ENCODE data around the gene DOC2A.

The DOC2A gene

DNA sequence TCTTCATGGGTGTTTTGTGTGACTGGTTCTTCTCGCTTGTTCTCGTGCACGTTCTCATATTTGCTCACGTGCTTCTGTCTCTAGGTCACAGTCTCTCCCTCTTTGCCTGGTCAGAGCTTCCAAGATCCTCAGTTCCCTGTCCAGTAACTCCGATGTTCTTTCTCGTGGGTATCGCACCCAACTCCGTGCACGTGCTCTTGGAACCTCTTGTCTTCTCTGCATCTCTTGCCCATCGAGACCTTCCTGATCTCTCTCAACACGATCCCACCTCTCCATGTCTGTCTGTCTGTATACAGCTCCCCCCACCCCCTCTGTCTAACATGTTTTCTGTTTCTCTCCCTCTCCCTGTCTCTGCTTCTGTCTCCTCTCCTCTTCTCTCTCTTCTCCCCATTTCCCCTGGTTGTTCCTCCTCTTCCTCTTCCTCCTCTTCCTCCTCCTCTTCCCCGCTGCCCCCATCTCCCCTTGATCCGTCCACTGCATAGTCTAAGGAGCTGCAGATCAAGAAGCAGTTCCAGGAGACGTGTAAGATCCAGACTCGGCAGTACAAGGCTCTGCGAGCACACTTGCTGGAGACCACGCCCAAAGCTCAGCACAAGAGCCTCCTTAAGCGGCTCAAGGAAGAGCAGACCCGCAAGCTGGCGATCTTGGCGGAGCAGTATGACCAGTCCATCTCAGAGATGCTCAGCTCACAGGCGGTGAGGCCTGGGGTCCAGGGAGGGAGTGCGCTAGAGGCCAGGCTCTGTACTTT lies 21.5 kb downstream of the DOC2A start:
- DNase-seq (ENCODE audit: low read depth in 2 of 2), result no peak

DNA sequence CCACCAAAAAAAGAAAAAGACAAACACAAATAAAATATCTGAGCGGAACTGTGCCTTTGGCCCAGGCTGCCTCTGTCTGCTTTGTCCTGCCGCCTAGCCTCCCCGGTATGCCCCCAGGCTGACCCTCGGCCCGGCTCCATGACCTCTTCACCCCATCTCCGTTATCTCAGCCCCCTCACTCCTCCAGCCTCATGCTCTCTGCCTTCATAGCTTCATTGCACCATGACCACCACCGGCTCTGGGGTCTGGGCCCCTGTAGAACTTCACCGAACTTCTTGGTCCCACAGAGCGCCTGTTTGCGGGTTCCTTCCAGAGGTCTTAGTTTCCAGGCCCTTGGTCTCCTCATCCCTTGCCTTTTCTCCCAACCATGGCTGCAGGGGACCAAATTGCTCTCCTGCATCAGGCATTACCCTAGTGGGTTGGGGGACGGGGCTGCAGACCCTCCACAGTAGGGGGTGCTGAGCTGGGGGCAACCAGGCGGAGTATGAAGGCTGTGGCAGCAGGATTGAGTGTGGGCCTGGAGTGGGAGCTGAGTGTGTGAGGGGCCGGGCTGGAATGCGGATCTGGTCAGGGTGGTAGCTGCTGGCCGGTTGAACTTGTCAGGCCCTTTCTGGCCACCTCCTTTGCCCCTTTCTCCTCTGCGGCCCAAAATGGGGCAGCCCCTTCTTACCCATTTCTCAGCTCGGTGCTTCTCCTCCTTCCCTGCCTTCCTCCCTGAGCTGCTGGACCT lies 22.3 kb downstream of the DOC2A start:
- no peak for DNase-seq (ENCODE audit: low read depth in 2 of 2)

DNA sequence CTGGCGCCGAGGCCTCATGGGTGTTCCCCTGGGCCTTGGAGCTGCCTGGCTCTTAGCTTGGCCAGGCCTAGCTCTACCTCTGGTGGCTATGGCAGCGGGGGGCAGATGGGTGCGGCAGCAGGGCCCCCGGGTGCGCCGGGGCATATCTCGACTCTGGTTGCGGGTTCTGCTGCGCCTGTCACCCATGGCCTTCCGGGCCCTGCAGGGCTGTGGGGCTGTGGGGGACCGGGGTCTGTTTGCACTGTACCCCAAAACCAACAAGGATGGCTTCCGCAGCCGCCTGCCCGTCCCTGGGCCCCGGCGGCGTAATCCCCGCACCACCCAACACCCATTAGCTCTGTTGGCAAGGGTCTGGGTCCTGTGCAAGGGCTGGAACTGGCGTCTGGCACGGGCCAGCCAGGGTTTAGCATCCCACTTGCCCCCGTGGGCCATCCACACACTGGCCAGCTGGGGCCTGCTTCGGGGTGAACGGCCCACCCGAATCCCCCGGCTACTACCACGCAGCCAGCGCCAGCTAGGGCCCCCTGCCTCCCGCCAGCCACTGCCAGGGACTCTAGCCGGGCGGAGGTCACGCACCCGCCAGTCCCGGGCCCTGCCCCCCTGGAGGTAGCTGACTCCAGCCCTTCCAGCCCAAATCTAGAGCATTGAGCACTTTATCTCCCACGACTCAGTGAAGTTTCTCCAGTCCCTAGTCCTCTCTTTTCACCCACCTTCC lies 23.3 kb downstream of the DOC2A start:
- no peak for DNase-seq (ENCODE audit: low read depth in 2 of 2)

DNA sequence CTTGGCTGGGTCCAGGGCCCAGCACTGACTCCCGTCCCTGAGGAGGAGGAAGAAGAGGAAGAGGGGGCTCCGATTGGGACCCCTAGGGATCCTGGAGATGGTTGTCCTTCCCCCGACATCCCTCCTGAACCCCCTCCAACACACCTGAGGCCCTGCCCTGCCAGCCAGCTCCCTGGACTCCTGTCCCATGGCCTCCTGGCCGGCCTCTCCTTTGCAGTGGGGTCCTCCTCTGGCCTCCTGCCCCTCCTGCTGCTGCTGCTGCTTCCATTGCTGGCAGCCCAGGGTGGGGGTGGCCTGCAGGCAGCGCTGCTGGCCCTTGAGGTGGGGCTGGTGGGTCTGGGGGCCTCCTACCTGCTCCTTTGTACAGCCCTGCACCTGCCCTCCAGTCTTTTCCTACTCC lies 23.9 kb downstream of the DOC2A start:
- no peak for DNase-seq (ENCODE audit: low read depth in 2 of 2)

DNA sequence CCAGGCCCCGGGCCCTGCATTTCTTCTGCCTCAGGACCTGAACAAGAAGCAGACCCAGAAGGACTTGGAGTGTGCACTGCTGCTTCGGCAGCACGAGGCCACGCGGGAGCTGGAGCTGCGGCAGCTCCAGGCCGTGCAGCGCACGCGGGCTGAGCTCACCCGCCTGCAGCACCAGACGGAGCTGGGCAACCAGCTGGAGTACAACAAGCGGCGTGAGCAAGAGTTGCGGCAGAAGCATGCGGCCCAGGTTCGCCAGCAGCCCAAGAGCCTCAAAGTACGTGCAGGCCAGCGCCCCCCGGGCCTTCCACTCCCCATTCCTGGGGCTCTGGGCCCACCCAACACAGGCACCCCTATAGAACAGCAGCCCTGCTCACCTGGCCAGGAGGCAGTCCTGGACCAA lies 24.6 kb downstream of the DOC2A start:
- no peak for DNase-seq (ENCODE audit: low read depth in 2 of 2)

DNA sequence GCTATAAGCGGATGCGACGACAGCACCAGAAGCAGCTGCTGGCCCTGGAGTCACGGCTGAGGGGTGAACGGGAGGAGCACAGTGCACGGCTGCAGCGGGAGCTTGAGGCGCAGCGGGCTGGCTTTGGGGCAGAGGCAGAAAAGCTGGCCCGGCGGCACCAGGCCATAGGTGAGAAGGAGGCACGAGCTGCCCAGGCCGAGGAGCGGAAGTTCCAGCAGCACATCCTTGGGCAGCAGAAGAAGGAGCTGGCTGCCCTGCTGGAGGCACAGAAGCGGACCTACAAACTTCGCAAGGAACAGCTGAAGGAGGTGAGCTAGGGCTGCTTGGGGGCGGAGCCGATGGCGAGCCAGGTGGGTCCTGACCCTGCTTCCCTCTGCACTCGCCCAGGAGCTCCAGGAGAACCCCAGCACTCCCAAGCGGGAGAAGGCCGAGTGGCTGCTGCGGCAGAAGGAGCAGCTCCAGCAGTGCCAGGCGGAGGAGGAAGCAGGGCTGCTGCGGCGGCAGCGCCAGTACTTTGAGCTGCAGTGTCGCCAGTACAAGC lies 25.5 kb downstream of the DOC2A start:
- no peak for DNase-seq (ENCODE audit: low read depth in 2 of 2)

DNA sequence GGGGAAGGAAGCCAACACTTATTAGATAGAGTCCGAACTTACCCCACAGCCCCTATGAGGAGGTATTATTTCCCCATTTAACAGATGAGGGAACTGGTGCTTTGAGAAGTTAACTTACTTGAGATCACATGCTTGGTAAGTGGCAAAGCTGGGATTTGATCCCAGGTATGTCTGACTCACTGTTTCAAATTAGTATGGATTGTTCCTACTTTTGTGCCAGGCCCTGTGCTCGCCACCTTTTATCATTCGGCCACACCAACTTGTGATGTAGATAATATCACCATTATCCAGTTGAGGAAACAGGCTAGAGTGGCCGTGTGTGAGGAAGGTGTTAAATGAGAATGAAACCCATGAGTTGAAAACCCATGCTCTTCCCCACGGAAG lies 26.1 kb downstream of the DOC2A start:
- DNase-seq (ENCODE audit: low read depth in 2 of 2), result no peak

DNA sequence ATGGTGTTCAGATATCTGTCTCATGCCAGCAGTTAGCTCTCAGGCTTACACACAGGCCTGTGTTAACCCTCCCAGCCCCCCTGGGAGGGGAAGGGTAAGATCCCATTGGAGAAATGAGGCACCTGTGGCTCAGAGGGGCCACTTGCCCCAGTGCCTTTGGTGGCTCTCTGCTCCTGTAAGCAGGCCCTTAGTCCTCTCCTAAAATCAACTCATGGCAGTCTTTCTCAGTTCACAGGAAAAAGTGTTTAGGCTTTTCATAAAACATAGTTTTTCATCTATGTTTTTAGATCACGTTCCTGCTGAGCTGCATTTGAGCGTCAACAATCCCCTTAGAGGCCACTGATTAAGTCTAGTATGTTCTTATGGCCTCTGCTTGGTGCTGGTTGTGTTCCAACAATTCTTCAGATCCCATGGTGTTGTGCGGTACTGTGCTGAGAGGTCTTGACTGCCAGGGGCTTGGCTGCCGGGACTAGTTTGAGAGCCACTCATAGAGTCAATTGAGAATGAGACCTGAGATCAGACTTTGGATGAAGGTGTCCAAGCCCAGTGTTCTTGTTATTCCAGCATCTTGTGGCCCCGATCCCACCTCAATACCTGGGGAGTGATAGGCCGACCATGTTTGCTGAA lies 26.6 kb downstream of the DOC2A start:
- no peak for DNase-seq (ENCODE audit: low read depth in 2 of 2)

DNA sequence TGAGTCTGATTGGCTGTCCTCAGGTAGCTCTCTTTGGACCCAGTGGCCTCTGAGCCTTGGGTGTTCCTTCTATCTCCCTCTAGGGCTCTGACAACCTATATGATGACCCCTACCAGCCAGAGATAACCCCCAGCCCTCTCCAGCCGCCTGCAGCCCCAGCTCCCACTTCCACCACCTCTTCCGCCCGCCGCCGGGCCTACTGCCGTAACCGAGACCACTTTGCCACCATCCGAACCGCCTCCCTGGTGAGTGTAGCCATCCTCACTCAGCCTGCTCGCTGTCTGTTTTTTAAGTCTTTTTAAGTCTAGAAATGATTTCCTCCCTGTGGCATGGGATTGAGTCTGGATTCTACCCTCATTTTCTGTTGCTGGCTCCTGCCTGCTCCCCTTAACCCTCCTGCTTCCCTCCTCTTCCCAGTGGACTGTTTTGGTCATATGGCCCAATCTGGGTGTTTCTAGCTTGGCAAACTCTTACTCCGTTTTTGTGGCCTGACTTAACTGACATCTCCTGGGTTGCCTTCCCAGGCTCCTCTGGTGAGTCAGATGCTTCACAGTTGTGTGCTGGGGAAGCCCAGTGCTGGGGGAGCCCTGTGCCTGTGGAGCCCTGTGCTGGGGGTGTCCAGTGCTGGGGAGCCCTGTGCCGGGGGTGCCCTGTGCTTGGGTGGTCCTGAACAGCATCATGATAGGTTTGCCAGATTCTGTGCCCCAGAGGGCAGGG lies 27.2 kb downstream of the DOC2A start:
- DNase-seq (ENCODE audit: low read depth in 2 of 2), result no peak

DNA sequence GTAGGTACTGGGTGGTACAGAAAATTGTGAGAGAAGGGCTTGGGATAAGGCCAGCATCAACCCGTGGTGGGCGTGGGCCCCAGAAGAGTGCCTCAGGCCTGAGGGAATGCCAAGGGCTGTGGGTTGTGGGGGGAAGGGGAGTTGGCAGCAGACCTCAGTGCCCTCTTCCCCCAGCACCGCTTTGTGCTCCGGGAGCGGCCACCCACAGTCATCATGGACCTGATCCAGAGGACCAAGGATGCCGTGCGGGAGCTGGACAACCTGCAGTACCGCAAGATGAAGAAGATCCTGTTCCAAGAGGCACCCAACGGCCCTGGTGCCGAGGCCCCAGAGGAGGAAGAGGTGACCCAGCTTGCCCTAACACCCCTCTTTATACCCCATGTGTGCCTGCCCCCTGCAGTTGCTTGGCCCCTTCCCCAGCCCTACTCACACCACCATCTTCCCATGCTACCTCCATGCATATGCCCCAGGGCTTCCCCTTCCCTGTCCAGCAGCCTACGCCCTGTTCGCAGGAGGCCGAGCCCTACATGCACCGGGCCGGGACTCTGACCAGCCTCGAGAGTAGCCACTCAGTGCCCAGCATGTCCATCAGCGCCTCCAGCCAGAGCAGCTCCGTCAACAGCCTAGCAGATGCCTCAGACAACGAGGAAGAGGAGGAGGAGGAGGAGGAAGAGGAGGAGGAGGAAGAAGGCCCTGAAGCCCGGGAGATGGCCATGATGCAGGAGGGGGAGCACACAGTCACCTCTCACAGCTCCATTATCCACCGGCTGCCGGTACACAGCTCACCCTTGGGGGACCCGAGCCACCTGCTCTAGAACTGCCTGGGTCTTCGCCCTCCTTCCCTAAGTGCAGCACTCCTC lies 28.0 kb downstream of the DOC2A start:
- no peak for DNase-seq (ENCODE audit: low read depth in 2 of 2)

DNA sequence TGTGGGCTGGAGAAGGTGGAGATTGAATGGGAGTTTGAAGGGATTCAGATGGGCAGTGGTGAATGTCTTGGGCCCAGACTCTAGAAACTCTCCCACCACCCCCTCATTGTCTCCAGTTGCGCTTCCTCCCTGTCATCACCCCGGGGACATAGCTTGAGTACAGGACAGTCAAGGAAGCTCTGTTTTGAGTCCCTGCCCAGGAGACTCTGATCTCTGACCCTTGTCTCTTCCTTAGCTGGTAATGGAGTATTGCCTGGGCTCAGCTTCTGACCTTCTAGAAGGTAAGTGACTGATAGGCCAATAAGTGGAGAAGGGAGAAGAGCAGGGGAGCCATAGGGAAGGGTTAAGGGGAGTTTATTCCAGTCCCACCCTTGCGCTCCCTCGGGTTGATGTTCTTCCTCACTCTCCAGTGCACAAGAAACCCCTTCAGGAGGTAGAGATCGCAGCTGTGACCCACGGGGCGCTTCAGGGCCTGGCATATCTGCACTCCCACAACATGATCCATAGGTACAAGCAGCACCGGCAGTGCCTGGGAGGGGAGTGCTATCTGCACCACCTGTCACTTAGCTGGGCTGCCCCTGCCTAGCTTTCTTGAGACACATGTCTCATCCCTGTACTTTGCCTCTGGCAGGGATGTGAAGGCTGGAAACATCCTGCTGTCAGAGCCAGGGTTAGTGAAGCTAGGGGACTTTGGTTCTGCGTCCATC lies 32.1 kb downstream of the DOC2A start:
- DNase-seq (ENCODE audit: low read depth in 2 of 2), result no peak

DNA sequence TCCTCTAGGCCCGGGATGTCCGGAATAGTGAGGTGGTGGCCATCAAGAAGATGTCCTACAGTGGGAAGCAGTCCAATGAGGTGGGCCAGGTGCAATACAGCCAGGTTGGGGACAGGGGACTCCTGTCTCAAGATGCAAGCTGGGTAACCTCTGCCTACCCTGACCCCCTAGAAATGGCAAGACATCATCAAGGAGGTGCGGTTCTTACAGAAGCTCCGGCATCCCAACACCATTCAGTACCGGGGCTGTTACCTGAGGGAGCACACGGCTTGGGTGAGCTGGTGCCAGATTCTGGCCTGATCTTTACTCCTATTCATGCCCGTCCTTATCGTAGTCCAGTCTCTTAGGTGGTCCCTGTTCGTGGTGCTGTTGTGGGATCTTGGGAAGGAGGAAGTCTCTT lies 32.7 kb downstream of the DOC2A start:
- DNase-seq (ENCODE audit: low read depth in 2 of 2), result no peak

DNA sequence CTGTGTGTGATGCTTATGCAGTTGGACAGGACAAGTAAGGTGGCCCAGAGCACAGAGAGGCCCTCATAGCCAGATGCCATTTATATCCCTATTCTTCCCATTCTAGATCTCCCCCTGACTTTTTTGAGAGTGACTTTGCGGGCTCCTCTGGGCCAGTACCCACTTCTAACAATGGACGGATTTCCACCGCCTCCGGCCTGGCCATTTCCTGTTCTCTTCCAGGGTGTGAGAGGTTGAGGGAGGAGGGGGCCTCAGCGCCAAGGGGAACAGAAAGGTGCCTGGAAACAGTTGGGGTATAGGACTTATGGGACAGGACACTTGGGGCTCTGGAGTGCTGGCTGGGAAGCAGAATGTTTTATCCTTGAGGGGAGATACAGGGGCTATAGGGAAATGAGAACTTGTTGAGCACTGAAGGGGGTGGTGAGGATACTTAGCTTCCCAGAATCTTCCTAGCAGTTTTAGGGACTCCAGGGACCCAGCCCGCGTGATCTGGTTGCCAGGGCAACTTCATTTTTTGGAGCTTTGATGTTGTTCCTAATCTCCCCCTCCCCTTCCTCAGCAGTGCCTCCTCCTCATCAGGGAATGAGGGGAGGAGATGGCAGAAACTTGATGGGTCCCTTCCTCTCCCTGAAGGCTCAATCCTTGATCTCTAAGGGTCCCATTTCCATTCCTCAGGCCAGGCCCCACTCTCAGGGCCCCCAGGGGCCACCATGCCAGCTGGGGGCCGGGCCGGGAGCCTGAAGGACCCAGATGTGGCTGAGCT lies 33.6 kb downstream of the DOC2A start:
- no peak for DNase-seq (ENCODE audit: low read depth in 2 of 2)

DNA sequence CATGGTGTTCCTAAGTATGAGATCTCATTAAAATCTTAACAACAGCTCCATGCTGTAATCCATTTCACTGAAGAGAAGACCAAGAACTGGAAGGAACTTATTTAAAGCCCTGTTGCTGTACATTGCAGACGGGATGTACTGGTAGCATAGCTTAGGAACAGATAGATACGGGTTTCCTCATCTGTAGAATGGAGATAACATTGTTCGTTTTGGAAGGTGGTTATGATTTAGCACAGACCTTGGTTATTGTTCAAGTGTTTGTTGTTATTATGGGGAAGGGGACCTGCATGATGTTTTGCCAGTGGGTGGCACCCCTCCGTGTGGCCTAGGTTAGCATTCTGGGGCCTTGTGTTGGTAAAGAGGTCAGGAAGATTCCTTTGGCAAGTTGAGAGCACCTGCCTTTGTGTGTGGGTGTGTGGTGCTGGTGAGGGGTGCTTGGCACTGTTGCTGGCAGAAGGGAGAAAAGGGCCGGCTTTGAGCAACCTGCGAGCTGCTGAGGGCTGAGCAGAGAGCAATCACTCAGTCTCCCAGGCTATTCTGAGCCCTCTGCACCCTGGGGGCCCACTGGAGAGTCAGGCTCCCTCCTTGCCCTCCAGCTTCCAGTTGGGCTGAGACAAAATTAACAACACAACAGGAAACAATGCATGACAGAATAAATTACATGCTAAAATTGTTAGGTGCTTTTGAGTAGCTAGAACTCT lies 34.9 kb downstream of the DOC2A start:
- DNase-seq (ENCODE audit: low read depth in 2 of 2), result no peak

DNA sequence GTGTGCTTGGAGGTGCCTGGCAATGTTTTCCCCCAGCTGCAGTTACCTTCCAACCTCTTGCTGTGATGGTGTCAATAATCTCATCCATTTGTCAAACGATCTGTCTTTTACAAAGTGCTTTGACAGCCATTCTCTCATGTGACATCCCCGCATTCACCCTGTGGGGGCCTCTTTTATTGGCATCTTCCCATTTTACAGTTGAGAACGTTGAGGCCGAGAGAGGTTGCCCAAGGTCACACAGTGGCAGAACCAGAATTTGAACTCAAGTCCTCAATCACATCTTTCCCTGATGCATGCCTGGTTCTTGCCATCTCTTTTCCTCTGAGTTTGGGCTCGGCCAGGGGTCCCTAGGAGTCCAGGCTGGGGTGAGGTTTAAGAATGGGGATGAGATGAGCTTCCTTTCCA lies 35.7 kb downstream of the DOC2A start:
- DNase-seq (ENCODE audit: low read depth in 2 of 2), result no peak

DNA sequence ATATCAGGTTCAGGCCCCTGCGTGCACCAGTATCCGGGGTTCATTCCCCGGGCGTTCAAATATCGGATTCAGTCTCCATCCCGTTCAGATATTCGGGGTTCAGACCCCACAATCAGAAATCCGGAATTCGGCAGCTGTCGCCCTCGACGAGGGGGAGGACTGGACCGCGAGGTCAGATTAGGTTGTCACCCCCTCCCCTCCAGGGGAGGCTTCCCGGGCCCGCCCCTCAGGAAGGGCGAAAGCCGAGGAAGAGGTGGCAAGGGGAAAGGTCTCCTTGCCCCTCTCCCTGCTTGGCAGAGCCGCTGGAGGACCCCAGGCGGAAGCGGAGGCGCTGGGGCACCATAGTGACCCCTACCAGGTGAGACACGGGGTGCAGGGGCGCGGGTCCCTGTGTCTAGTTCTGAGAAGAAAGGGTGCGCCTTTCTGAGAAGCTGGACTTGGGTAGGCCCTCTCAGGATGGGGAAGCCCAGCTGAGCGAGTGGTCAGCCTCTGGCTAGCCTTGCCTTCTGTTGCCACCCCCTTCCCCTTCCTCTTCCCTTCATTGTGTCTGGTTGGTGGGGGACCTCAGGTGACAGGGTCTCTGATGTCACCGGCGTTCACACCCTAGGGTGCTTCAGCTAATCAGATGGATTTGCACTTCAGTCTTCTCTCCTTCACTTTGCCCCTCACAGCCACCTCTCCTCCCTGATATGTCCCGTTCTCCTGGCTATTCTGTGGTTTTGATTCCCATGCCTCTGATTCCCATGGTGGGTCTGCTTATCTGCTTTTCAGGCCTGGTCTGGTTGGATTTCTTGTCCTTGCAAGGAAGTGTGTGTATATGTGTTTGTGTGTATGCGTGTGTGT lies 36.3 kb downstream of the DOC2A start:
- no peak for DNase-seq (ENCODE audit: low read depth in 2 of 2)

DNA sequence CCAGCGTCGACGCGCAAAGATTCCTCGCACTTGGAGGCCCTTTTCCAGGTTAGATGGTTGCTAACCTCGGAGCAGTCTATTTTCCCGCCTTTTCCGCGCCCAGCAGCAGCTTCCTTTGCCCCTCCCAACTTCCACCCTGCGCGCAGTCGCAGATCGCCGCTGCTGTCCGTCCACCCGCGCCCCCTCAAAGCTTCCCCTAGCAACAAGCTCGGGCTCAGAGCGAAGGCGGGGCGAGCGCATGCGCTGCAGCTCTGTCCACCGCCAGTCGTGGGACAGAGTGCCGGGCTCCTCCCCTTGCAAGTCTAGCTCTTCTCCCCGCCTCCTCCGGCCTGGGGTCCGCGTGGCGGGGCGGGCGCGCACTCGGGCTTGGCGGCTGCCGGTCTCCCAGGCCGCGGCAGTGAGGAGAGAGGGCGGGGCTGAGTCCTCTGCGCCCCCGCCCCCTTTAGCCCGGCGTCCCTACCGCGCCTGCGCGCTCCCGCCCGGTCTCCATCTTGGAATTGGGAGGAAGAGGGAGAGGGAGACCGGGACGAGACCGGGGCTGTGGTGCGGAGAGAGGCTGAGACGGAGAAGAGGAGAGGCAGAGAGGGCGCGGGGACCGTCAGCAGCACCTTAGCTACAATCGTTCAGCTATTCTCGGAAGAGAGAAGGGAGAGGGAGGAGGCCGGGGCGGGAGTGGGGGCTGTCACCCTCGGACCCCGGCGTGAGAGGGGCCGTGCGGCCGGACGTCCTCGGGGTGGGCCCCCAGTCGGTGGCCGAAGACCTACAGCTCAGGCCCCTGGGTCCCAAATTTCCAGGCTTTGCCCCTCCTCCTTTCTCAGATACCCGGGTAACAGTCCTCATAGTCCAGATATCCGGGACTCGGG lies 37.2 kb downstream of the DOC2A start, which contains the start of gene TAOK2:
Gene TAOK2, plus strand, starts transcription at position 485 of the 863 bp plus-strand sequence. CDS start 3,905 bp downstream, outside the sequence.
- DNase-seq (ENCODE audit: low read depth in 2 of 2), result peak; percentile 90 to 92

Measured in activated CD8-positive, alpha-beta memory T cell treated with anti-CD3 and anti-CD28 coated beads for 4 hours (primary cell).